Neural progenitor cell (in vitro differentiated cells): Measurements from ENCODE around the gene EXOC6B. TPM values are rescaled to one million over a fixed set of nuclear protein-coding genes. Genes with fewer than 3 reads are reported as not detected.

Source experiments
- DNase-seq: peaks from one replicate; pipeline ENCODE4 v3.0.0-alpha.2; 2016; ENCODE audit warnings: low spot score
- H2AFZ ChIP-seq: fragments of 200-600 bp; sonication (generic); replicated peaks from 2 replicates; pipeline ENCODE4 v1.6.1; 2016; ENCODE audit warnings: antibody characterized with exemption
- H3F3A ChIP-seq: fragments of 200-600 bp; sonication (generic); 2 replicates; pipeline ENCODE4 v1.6.1; 2016; ENCODE audit warnings: antibody characterized with exemption, low read depth
- H3K27ac ChIP-seq: fragments of 200-600 bp; sonication (generic); 2 replicates; pipeline ENCODE4 v1.5.1; 2016; ENCODE audit warnings: mild to moderate bottlenecking
- H3K27me3 ChIP-seq: fragments of 200-600 bp; sonication (generic); 2 replicates; pipeline ENCODE4 v1.6.1; 2016; ENCODE audit warnings: mild to moderate bottlenecking, moderate library complexity
- H3K36me3 ChIP-seq: fragments of 200-600 bp; sonication (generic); 2 replicates; pipeline ENCODE4 v1.5.1; 2016
- H3K4me1 ChIP-seq: fragments of 200-600 bp; sonication (generic); 2 replicates; pipeline ENCODE4 v1.6.1; 2016; ENCODE audit warnings: mixed run types
- H3K4me2 ChIP-seq: fragments of 200-600 bp; sonication (generic); 2 replicates; pipeline ENCODE4 v1.6.1; 2016
- H3K4me3 ChIP-seq: fragments of 200-600 bp; sonication (generic); 2 replicates; pipeline ENCODE4 v1.5.1; 2016
- H3K79me2 ChIP-seq: fragments of 200-600 bp; sonication (generic); 2 replicates; pipeline ENCODE4 v1.6.1; 2016; ENCODE audit warnings: low read depth
- H3K9ac ChIP-seq: fragments of 200-600 bp; sonication (generic); 2 replicates; pipeline ENCODE4 v1.6.1; 2016
- H3K9me3 ChIP-seq: fragments of 200-600 bp; sonication (generic); 2 replicates; pipeline ENCODE4 v1.5.1; 2016; ENCODE audit warnings: low read depth
- H4K20me1 ChIP-seq: fragments of 200-600 bp; sonication (generic); 2 replicates; pipeline ENCODE4 v1.6.1; 2016; ENCODE audit warnings: low read depth
- H3K27ac Mint-ChIP-seq: 3 replicates; pipeline ENCODE4 v1.8.0; 2021; ENCODE audit warnings: mixed read lengths
- H3K27me3 Mint-ChIP-seq: 2 replicates; pipeline ENCODE4 v1.8.0; 2022; ENCODE audit warnings: low read depth, mild to moderate bottlenecking, inconsistent platforms, moderate library complexity, mixed read lengths; ENCODE audit not compliant: insufficient read depth
- H3K36me3 Mint-ChIP-seq: 3 replicates; pipeline ENCODE4 v1.8.0; 2021; ENCODE audit warnings: mixed read lengths
- H3K4me1 Mint-ChIP-seq: 3 replicates; pipeline ENCODE4 v1.8.0; 2021; ENCODE audit warnings: mixed read lengths
- H3K4me3 Mint-ChIP-seq: 3 replicates; pipeline ENCODE4 v1.8.0; 2021; ENCODE audit warnings: mild to moderate bottlenecking, moderate library complexity, mixed read lengths
- H3K9me3 Mint-ChIP-seq: 3 replicates; pipeline ENCODE4 v1.8.0; 2020; ENCODE audit warnings: mixed read lengths
- EZH2 ChIP-seq: fragments of 200-600 bp; sonication (generic); IDR thresholded peaks from 2 replicates; pipeline ENCODE4 v1.6.1; 2017; ENCODE audit warnings: antibody characterized with exemption, mild to moderate bottlenecking, moderate library complexity
- EZH2phosphoT487 ChIP-seq: fragments of 200-600 bp; sonication (generic); IDR thresholded peaks from 2 replicates; pipeline ENCODE4 v1.6.1; 2017; ENCODE audit warnings: antibody characterized with exemption
- total RNA-seq: library from RNA; depleted of rRNA; stranded (reverse); fragments of >200 nt; gene quantifications from 2 replicates; pipeline ENCODE4 v1.2.3, GENCODE V29; 2015; ENCODE audit warnings: low replicate concordance
- TF ChIP-seq, protein P1 (sequence below): fragments of 200-600 bp; sonication (generic); IDR thresholded peaks from 2 replicates; pipeline ENCODE4 v1.5.1; 2017; ENCODE audit warnings: antibody characterized with exemption, mild to moderate bottlenecking

Gene EXOC6B
- total RNA-seq, 1 donor from 2014 or later: 41.2 TPM

GRCh38 chr2:72289736-72290135 lies 536.1 kb downstream of the EXOC6B start:
- Histone ChIP-seq H2AFZ (no peak overlapping the region), H3K79me2 (no peaks in the 10 kb centered on the region), H3K4me2 (no peak overlapping the region), H3K9ac (no peak overlapping the region), H3K36me3 (no peaks in the 10 kb centered on the region), H3K4me1 (no peaks in the 10 kb centered on the region), H3K9me3 (no peaks in the 10 kb centered on the region), H3K4me3 (no peak overlapping the region), H3F3A (no peaks in the 10 kb centered on the region), H4K20me1 (no peaks in the 10 kb centered on the region), H3K27ac (no peak overlapping the region), H3K27me3 (no peaks in the 10 kb centered on the region)
- no peak for DNase-seq
- no peak for TF ChIP-seq EZH2phosphoT487
- TF ChIP-seq EZH2: no peak
- TF ChIP-seq, protein P1, sequence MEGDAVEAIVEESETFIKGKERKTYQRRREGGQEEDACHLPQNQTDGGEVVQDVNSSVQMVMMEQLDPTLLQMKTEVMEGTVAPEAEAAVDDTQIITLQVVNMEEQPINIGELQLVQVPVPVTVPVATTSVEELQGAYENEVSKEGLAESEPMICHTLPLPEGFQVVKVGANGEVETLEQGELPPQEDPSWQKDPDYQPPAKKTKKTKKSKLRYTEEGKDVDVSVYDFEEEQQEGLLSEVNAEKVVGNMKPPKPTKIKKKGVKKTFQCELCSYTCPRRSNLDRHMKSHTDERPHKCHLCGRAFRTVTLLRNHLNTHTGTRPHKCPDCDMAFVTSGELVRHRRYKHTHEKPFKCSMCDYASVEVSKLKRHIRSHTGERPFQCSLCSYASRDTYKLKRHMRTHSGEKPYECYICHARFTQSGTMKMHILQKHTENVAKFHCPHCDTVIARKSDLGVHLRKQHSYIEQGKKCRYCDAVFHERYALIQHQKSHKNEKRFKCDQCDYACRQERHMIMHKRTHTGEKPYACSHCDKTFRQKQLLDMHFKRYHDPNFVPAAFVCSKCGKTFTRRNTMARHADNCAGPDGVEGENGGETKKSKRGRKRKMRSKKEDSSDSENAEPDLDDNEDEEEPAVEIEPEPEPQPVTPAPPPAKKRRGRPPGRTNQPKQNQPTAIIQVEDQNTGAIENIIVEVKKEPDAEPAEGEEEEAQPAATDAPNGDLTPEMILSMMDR: no peak
- H3K4me1 Mint-ChIP-seq: no peaks in the 10 kb centered on the region
- no peaks in the 10 kb centered on the region for H3K9me3 Mint-ChIP-seq
- no peak overlapping the region for H3K4me3 Mint-ChIP-seq
- H3K27ac Mint-ChIP-seq: no peak overlapping the region
- H3K36me3 Mint-ChIP-seq: no peaks in the 10 kb centered on the region
- H3K27me3 Mint-ChIP-seq: no peaks in the 10 kb centered on the region

DNA sequence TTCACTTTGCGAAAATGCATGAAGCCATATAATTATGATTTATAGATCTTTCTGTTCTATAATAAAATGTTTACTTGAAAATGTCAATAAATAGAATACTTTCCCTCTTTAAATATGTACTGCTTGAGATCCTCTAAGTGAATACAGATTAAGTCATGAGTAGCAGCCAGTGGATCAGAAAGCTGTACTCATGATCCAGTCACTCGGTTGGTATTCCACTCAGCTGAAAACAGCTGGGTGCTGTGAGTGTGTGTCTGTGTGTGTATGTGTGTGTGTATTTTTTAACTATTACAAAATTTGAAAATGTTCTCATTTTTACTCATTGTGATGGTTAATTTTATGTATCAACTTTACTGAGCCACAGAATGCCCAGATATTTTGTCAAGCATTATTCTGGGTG lies 536.5 kb downstream of the EXOC6B start:
- Histone ChIP-seq H3K27ac (no peak overlapping the region), H3K9me3 (no peaks in the 10 kb centered on the region), H2AFZ (no peak overlapping the region), H3K27me3 (no peaks in the 10 kb centered on the region), H3K9ac (no peak overlapping the region), H3K79me2 (no peaks in the 10 kb centered on the region), H4K20me1 (no peaks in the 10 kb centered on the region), H3K4me1 (no peaks in the 10 kb centered on the region), H3K4me3 (no peak overlapping the region), H3K4me2 (no peak overlapping the region), H3K36me3 (no peaks in the 10 kb centered on the region), H3F3A (no peaks in the 10 kb centered on the region)
- Mint-ChIP-seq H3K27ac (no peak overlapping the region), H3K4me3 (no peak overlapping the region), H3K4me1 (no peaks in the 10 kb centered on the region), H3K9me3 (no peaks in the 10 kb centered on the region), H3K27me3 (no peaks in the 10 kb centered on the region), H3K36me3 (no peaks in the 10 kb centered on the region)
- DNase-seq: no peak
- TF ChIP-seq, protein P1: no peak
- TF ChIP-seq EZH2 (no peak), EZH2phosphoT487 (no peak)

- Mint-ChIP-seq H3K9me3 (no peaks in the 10 kb centered on the region), H3K4me1 (no peaks in the 10 kb centered on the region), H3K27me3 (peaks cover 3% of the 10 kb centered on the region), H3K36me3 (no peaks in the 10 kb centered on the region), H3K27ac (no peak overlapping the region), H3K4me3 (no peak overlapping the region)
- no peaks in the 10 kb centered on the region for H3K27me3 ChIP-seq
- no peak overlapping the region for H3K4me2 ChIP-seq
- no peak overlapping the region for H2AFZ ChIP-seq
- H3K27ac ChIP-seq: no peak overlapping the region
- no peak overlapping the region for H3K4me3 ChIP-seq
- no peaks in the 10 kb centered on the region for H3K36me3 ChIP-seq
- H3K4me1 ChIP-seq: peaks cover under 1% of the 10 kb centered on the region
- no peaks in the 10 kb centered on the region for H3K79me2 ChIP-seq
- H3F3A ChIP-seq: no peaks in the 10 kb centered on the region
- H4K20me1 ChIP-seq: no peaks in the 10 kb centered on the region
- TF ChIP-seq, protein P1: no peak
- no peak for TF ChIP-seq EZH2phosphoT487
- no peaks in the 10 kb centered on the region for H3K9me3 ChIP-seq
- DNase-seq: no peak
- no peak overlapping the region for H3K9ac ChIP-seq
Measured at GRCh38 chr2:72278046-72278445, 547.8 kb downstream of the EXOC6B start.

DNA sequence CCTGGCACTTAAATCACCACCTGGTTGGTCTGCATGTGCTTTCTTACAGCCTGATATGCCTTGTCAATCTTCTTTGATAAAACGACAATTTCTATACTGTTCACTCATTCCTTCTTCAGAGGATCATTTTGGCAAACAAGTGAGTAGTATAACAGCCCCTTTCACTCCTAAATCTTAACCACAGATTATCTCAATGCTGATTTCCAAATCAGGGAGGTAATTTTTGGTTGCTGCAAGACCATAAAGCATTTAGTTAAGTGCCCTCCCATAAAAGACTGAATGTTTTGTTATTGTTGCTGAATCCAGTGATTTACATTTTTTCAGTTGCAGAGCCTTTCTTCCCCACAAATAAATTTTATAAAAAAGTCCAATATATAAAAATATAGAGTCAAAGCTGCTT lies 549.0 kb downstream of the EXOC6B start:
- Histone ChIP-seq H3K4me2 (no peak overlapping the region), H3K27me3 (no peaks in the 10 kb centered on the region), H3K79me2 (no peaks in the 10 kb centered on the region), H3F3A (no peaks in the 10 kb centered on the region), H3K9ac (no peak overlapping the region), H3K36me3 (no peaks in the 10 kb centered on the region), H3K4me3 (no peak overlapping the region), H3K9me3 (no peaks in the 10 kb centered on the region), H3K27ac (no peak overlapping the region), H3K4me1 (no peaks in the 10 kb centered on the region), H4K20me1 (peaks cover under 1% of the 10 kb centered on the region), H2AFZ (no peak overlapping the region)
- TF ChIP-seq, protein P1: no peak
- TF ChIP-seq EZH2phosphoT487 (no peak), EZH2 (no peak)
- DNase-seq: no peak
- peaks cover 3% of the 10 kb centered on the region for H3K27me3 Mint-ChIP-seq
- no peaks in the 10 kb centered on the region for H3K4me1 Mint-ChIP-seq
- no peaks in the 10 kb centered on the region for H3K36me3 Mint-ChIP-seq
- no peaks in the 10 kb centered on the region for H3K9me3 Mint-ChIP-seq
- no peak overlapping the region for H3K4me3 Mint-ChIP-seq
- no peak overlapping the region for H3K27ac Mint-ChIP-seq
